Keratinocyte (primary cell): ENCODE measurements around the gene SLC23A2. TPM values are rescaled to one million over a fixed set of nuclear protein-coding genes. Genes with fewer than 3 reads are reported as not detected.

Source experiments
- DNase-seq: peaks from one replicate; pipeline ENCODE4 v3.0.0-alpha.2; 2011; ENCODE audit warnings: low read depth, missing footprints, low spot score
- FAIRE-seq: peaks from 2 replicates; lab custom pipeline; 2011; peaks lifted over from hg19 to GRCh38; lab: Jason Lieb, UNC
- H2AFZ ChIP-seq: 2 replicates; pipeline ENCODE4 v1.6.0; 2012; ENCODE audit warnings: low read length, control low read depth, inconsistent platforms; ENCODE audit not compliant: control insufficient read depth
- H3K27ac ChIP-seq: 2 replicates; pipeline ENCODE4 v1.5.1; 2011; ENCODE audit warnings: low read length; ENCODE audit not compliant: control insufficient read depth, insufficient read depth
- H3K27me3 ChIP-seq: 3 replicates; pipeline ENCODE4 v1.6.0; 2011; ENCODE audit warnings: low read length; ENCODE audit not compliant: control insufficient read depth, insufficient read depth; ENCODE audit errors: extremely low read depth
- H3K36me3 ChIP-seq, 2 experiments: 2 replicates in 1 of 2; 3 replicates in 1 of 2; pipeline ENCODE4 v1.5.1; 2011; ENCODE audit warnings: low read length in 2 of 2, mild to moderate bottlenecking in 1 of 2; ENCODE audit not compliant: control insufficient read depth in 2 of 2, insufficient read depth in 2 of 2; ENCODE audit errors: extremely low read depth in 1 of 2
- H3K4me1 ChIP-seq: 3 replicates; pipeline ENCODE4 v1.5.1; 2011; ENCODE audit warnings: low read length; ENCODE audit not compliant: control insufficient read depth, insufficient read depth; ENCODE audit errors: extremely low read depth
- H3K4me2 ChIP-seq: 3 replicates; pipeline ENCODE4 v1.6.0; 2011; ENCODE audit warnings: low read depth, low read length; ENCODE audit not compliant: control insufficient read depth, insufficient read depth; ENCODE audit errors: extremely low read depth
- H3K4me3 ChIP-seq, 3 experiments: fragments of 200-600 bp in 1 of 3; sonication (generic) in 1 of 3; 2 replicates in 2 of 3; 3 replicates in 1 of 3; pipeline ENCODE4 v1.5.1; 2011 to 2016; ENCODE audit warnings: low read length in 3 of 3, mild to moderate bottlenecking in 3 of 3, control low read depth in 2 of 3, inconsistent platforms in 1 of 3, low read depth in 1 of 3, mixed read lengths in 1 of 3, mixed run types in 1 of 3, moderate library complexity in 1 of 3; ENCODE audit not compliant: control insufficient read depth in 2 of 3, insufficient read depth in 2 of 3; ENCODE audit errors: extremely low read depth in 1 of 3
- H3K79me2 ChIP-seq: 2 replicates; pipeline ENCODE4 v1.6.0; 2012; ENCODE audit warnings: low read length; ENCODE audit not compliant: control insufficient read depth, insufficient read depth
- H3K9ac ChIP-seq: 3 replicates; pipeline ENCODE4 v1.6.0; 2011; ENCODE audit warnings: low read length; ENCODE audit not compliant: control insufficient read depth, insufficient read depth; ENCODE audit errors: extremely low read depth
- H3K9me1 ChIP-seq: 3 replicates; pipeline ENCODE4 v1.6.0; 2011; ENCODE audit warnings: low read length; ENCODE audit not compliant: control insufficient read depth, insufficient read depth; ENCODE audit errors: extremely low read depth
- H3K9me3 ChIP-seq: 2 replicates; pipeline ENCODE4 v1.5.1; 2012; ENCODE audit warnings: low read depth, low read length; ENCODE audit not compliant: control insufficient read depth
- H4K20me1 ChIP-seq: 3 replicates; pipeline ENCODE4 v1.6.0; 2011; ENCODE audit warnings: low read length; ENCODE audit not compliant: control insufficient read depth, insufficient read depth; ENCODE audit errors: extremely low read depth
- EZH2 ChIP-seq: IDR thresholded peaks from one replicate; pipeline ENCODE4 v1.6.1; 2012; ENCODE audit warnings: inconsistent platforms, mild to moderate bottlenecking, low read length, moderate library complexity
- dilution Hi-C: fragments of 300-500 bp; cut with MboI; formaldehyde crosslinking; loops from one replicate; pipeline ENCODE4 v1.7.0; 2020; ENCODE audit warnings: low sequenced_read_pairs; ENCODE audit not compliant: extremely low pct_ligation_motif_present
- polyA plus RNA-seq, 5 experiments: library from polyadenylated mRNA; depleted of rRNA in 3 of 5; stranded (reverse) in 3 of 5; stranded (forward) in 1 of 5; unstranded in 1 of 5; fragments of >200 nt; gene quantifications; 1 replicate in 1 of 5; 2 replicates in 3 of 5; 3 replicates in 1 of 5; pipeline versions ENCODE4 v1.2.1 to v1.2.3, GENCODE V29; 2011 to 2012; ENCODE audit warnings: missing spikeins in 2 of 5, low read depth in 1 of 5, low replicate concordance in 1 of 5
- TF ChIP-seq, protein P1 (sequence below), 3 experiments: IDR thresholded peaks in 1 of 3; conservative IDR thresholded peaks in 1 of 3; optimal IDR thresholded peaks in 1 of 3; 2 replicates in 2 of 3; 3 replicates in 1 of 3; pipeline versions ENCODE3 to v1.5.1; 2011; ENCODE audit warnings: low read length in 3 of 3, mild to moderate bottlenecking in 3 of 3, moderate library complexity in 2 of 3, control low read depth in 1 of 3, inconsistent platforms in 1 of 3; ENCODE audit not compliant: insufficient read depth in 2 of 3; ENCODE audit errors: extremely low read depth in 1 of 3

SLC23A2 gene
- polyA plus RNA-seq, 1 donor (not counting 4 experiments of a cell fraction or from before 2014, with no cell fraction given), result 13.4 TPM

DNA sequence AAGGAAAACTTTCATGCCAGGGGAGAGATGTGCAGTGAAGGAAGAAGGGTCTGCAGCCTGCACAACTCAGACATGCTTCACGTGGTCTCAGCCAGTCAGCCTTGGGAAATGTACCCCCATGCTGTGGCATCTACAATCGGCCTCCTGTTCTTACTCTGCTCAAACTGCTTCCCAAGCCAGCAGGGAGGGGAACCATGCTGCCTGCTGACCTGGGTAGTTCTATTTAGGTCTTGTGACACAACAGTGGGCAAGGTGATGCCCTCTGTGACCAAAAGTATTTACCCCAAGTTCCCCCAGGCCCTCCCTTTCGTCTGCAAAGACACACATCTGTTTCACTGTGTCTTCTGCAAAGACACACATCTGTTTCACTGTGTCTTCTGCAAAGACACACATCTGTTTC is 106.9 kb downstream of the SLC23A2 start:
- no peaks in the 10 kb centered on the region for H4K20me1 ChIP-seq
- H3K27ac ChIP-seq, result no peak overlapping the region
- no peak overlapping the region for H2AFZ ChIP-seq
- dilution Hi-C loops, result no loop called here
- H3K9me1 ChIP-seq, result peaks cover 3% of the 10 kb centered on the region
- no peak overlapping the region for H3K9ac ChIP-seq
- no peaks in the 10 kb centered on the region for H3K79me2 ChIP-seq
- TF ChIP-seq, protein P1, sequence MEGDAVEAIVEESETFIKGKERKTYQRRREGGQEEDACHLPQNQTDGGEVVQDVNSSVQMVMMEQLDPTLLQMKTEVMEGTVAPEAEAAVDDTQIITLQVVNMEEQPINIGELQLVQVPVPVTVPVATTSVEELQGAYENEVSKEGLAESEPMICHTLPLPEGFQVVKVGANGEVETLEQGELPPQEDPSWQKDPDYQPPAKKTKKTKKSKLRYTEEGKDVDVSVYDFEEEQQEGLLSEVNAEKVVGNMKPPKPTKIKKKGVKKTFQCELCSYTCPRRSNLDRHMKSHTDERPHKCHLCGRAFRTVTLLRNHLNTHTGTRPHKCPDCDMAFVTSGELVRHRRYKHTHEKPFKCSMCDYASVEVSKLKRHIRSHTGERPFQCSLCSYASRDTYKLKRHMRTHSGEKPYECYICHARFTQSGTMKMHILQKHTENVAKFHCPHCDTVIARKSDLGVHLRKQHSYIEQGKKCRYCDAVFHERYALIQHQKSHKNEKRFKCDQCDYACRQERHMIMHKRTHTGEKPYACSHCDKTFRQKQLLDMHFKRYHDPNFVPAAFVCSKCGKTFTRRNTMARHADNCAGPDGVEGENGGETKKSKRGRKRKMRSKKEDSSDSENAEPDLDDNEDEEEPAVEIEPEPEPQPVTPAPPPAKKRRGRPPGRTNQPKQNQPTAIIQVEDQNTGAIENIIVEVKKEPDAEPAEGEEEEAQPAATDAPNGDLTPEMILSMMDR (optimal IDR thresholded peaks at IDR 0.05 in 1 of 3, IDR thresholded peaks at IDR 0.05 in 1 of 3, conservative IDR thresholded peaks at IDR 0.05 in 1 of 3; ENCODE audit: extremely low read depth in 1 of 3, insufficient read depth in 2 of 3, low read length in 3 of 3), result no peak
- TF ChIP-seq EZH2, result no peak
- DNase-seq, result no peak
- H3K4me1 ChIP-seq, result peaks cover 24% of the 10 kb centered on the region
- no peak for FAIRE-seq
- H3K36me3 ChIP-seq, result peaks cover 2 to 8% of the 10 kb centered on the region in 2 experiments
- H3K9me3 ChIP-seq, result no peaks in the 10 kb centered on the region
- no peak overlapping the region for H3K4me2 ChIP-seq
- no peaks in the 10 kb centered on the region for H3K27me3 ChIP-seq
- H3K4me3 ChIP-seq, result no peak overlapping the region

DNA sequence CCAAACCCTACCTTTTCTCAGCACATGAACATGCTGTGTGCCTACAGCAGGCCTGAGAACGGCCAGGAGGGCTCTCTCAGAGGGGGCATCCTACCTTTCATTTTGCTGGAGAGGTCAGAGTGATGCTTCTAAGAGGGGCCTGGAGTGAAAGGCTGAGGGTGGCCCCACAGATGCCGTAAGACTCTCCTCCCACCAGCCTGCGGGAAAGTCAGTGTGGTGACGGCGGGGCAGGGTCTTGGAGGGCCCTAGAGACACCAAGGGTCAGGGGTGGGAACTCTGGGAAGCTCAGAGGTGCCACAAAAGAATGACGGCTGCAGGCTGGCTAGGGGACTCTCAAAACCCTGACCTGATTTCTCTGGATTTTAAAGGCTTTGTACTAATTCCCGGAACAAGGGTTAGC is 107.6 kb downstream of the SLC23A2 start:
- dilution Hi-C loops, result no loop called here
- H4K20me1 ChIP-seq, result no peaks in the 10 kb centered on the region

More for the DNA sequence above, 107.6 kb downstream of the SLC23A2 start:
- H3K4me3 ChIP-seq, result no peak overlapping the region
- no peak for DNase-seq
- H3K9me1 ChIP-seq, result peaks cover 3% of the 10 kb centered on the region
- H3K4me2 ChIP-seq, result no peak overlapping the region
- TF ChIP-seq, protein P1 (optimal IDR thresholded peaks at IDR 0.05 in 1 of 3, IDR thresholded peaks at IDR 0.05 in 1 of 3, conservative IDR thresholded peaks at IDR 0.05 in 1 of 3; ENCODE audit: extremely low read depth in 1 of 3, insufficient read depth in 2 of 3, low read length in 3 of 3), result no peak
- no peak for TF ChIP-seq EZH2
- peaks cover 18% of the 10 kb centered on the region for H3K4me1 ChIP-seq
- no peak for FAIRE-seq
- no peaks in the 10 kb centered on the region for H3K79me2 ChIP-seq
- H3K9me3 ChIP-seq, result no peaks in the 10 kb centered on the region
- no peak overlapping the region for H3K9ac ChIP-seq
- H3K27me3 ChIP-seq, result no peaks in the 10 kb centered on the region
- peaks cover 0 to 11% of the 10 kb centered on the region in 2 experiments for H3K36me3 ChIP-seq
- no peak overlapping the region for H3K27ac ChIP-seq
- H2AFZ ChIP-seq, result no peak overlapping the region
